Activated CD8-positive, alpha-beta memory T cell treated with anti-CD3 and anti-CD28 coated beads for 4 hours (primary cell): Measurements from ENCODE around the gene ADAMTS17.

Source experiments
- DNase-seq, 2 donors: peaks; one replicate each; pipeline ENCODE4 v3.0.0-alpha.2; 2020; ENCODE audit warnings: low read depth in 2 of 2

Gene ADAMTS17

GRCh38 chr15:100310513-100311153 lies 31.1 kb downstream of the ADAMTS17 start:
- DNase-seq, result no peak

- no peak for DNase-seq
Measured at GRCh38 chr15:100310041-100310405, 31.8 kb downstream of the ADAMTS17 start.

GRCh38 chr15:100309109-100310040 lies 32.4 kb downstream of the ADAMTS17 start:
- no peak for DNase-seq

- no peak for DNase-seq
Measured at GRCh38 chr15:100308608-100309007, 33.2 kb downstream of the ADAMTS17 start.

GRCh38 chr15:100308213-100308600 lies 33.6 kb downstream of the ADAMTS17 start:
- no peak for DNase-seq

- no peak for DNase-seq
Measured at GRCh38 chr15:100307241-100308212, 34.2 kb downstream of the ADAMTS17 start.

GRCh38 chr15:100306098-100306497 lies 35.7 kb downstream of the ADAMTS17 start:
- DNase-seq, result no peak

GRCh38 chr15:100301910-100302431 lies 39.8 kb downstream of the ADAMTS17 start:
- no peak for DNase-seq

- DNase-seq, result no peak
Measured at GRCh38 chr15:100298257-100298656, 43.5 kb downstream of the ADAMTS17 start.

GRCh38 chr15:100297812-100298211 lies 44.0 kb downstream of the ADAMTS17 start:
- no peak for DNase-seq

- DNase-seq, result no peak
Measured at GRCh38 chr15:100295939-100296565, 45.7 kb downstream of the ADAMTS17 start.

- no peak for DNase-seq
Measured at GRCh38 chr15:100292010-100292409, 49.8 kb downstream of the ADAMTS17 start.

GRCh38 chr15:100291106-100291505 lies 50.7 kb downstream of the ADAMTS17 start:
- DNase-seq, result no peak

GRCh38 chr15:100285641-100286295 lies 56.0 kb downstream of the ADAMTS17 start:
- DNase-seq, result no peak

- DNase-seq, result no peak
Measured at GRCh38 chr15:100284701-100285100, 57.1 kb downstream of the ADAMTS17 start.

GRCh38 chr15:100284191-100284590 lies 57.6 kb downstream of the ADAMTS17 start:
- DNase-seq, result no peak

- DNase-seq, result no peak
Measured at GRCh38 chr15:100281096-100281917, 60.5 kb downstream of the ADAMTS17 start.

- DNase-seq, result no peak
Measured at GRCh38 chr15:100279849-100280248, 61.9 kb downstream of the ADAMTS17 start.

GRCh38 chr15:100279446-100279845 lies 62.3 kb downstream of the ADAMTS17 start:
- DNase-seq, result no peak
